GM21390 (cell line): ENCODE data around the gene CHST3.

ENCODE experiments used
- ATAC-seq: cut with Tn5 transposase; IDR thresholded peaks from one replicate; pipeline ENCODE4 v1.9.1; 2021; ENCODE audit not compliant: unreplicated experiment

CHST3 gene

GRCh38 chr10:72009425-72010081 lies 45.4 kb downstream of the CHST3 start:
- ATAC-seq, result no peak

DNA sequence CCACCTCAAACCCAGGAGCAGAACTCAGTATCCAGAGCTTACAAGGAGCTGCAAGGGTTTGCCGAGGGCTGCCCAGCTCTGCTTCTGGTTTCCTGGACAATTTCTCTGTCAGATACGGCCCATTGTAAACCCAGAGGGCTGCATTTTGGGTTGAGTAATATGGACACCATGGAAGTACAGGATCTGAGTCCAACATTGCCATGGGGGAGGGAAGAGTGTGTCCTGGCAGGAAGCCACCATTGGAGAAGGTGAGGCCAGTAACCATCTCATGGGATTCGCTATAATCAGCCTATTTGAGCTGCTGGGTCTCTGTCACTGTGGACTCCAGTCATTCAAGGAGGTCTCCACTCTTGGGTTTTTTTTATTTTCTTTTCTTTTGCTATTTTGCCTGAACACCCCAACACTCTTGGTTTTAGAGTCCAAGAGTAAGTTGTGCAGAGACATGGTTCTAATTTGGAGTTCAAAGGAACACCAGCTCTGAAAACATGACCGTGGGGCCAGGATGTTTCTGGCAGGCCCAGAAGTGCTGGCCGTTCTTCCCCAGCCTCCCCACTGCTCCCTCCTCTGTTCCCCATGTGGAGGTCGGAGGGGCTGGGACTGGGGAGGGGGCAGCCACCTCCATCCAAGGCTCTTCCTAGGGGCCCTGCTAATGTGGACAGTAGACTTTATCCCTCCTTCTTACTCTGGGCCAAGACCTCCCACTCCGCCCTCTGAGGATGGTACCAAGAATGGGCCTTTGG lies 46.2 kb downstream of the CHST3 start:
- no peak for ATAC-seq

GRCh38 chr10:72011016-72011415 lies 46.8 kb downstream of the CHST3 start:
- no peak for ATAC-seq

- no peak for ATAC-seq
Observed at GRCh38 chr10:72011468-72011867, 47.3 kb downstream of the CHST3 start.

DNA sequence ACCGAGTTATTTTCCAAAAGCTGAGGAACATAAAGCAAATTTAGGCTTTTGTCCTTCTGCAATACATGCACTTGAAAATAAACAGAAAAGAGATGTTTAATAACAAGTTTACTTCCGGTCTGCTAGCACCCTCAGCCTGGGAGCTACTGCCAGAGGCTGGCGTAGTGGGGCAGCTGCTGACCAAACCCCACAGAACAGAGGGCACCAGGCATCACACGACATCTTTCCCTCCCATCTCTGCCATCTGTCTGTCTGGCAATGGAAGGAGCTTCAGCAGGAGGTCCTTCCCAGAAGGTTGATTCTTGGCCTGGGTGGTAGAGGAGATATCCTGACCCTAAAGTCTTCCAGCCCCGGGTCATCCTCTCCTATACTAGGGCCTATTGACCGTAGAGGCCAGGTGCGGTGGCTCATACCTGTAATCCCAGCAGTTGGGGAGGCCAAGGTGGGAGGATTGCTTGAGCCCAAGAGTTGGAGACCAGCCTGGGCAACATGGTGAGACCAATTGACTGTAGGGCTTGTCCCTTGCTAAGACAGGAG lies 47.8 kb downstream of the CHST3 start:
- no peak for ATAC-seq

DNA sequence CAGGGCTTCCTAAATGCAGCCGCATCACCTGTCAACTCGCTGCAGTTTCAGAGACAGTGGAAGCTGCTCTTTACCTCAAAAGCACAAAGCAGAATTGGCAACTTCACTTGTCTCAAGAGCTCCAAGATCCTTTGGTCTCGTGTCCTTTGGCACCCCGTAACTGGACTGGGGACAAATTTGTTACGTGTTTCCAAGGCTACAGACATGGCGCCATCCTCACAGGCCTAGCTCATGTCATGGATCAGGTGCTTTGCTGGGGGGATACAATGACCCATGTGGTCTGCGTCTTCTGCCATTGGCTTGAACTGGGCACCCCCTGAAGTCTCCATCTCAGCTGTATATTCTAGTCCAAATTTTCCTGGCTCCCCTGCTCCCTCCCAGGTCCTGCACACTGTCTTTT lies 48.6 kb downstream of the CHST3 start:
- no peak for ATAC-seq

GRCh38 chr10:72013202-72013945 lies 49.2 kb downstream of the CHST3 start:
- ATAC-seq, result no peak

GRCh38 chr10:72014197-72014596 lies 50.0 kb downstream of the CHST3 start:
- no peak for ATAC-seq

GRCh38 chr10:72014785-72015480 lies 50.7 kb downstream of the CHST3 start:
- ATAC-seq, result no peak

GRCh38 chr10:72015841-72016240 lies 51.6 kb downstream of the CHST3 start:
- ATAC-seq, result no peak

GRCh38 chr10:72016608-72017300 lies 52.6 kb downstream of the CHST3 start:
- ATAC-seq, result no peak

GRCh38 chr10:72019085-72019876 lies 55.1 kb downstream of the CHST3 start:
- no peak for ATAC-seq

DNA sequence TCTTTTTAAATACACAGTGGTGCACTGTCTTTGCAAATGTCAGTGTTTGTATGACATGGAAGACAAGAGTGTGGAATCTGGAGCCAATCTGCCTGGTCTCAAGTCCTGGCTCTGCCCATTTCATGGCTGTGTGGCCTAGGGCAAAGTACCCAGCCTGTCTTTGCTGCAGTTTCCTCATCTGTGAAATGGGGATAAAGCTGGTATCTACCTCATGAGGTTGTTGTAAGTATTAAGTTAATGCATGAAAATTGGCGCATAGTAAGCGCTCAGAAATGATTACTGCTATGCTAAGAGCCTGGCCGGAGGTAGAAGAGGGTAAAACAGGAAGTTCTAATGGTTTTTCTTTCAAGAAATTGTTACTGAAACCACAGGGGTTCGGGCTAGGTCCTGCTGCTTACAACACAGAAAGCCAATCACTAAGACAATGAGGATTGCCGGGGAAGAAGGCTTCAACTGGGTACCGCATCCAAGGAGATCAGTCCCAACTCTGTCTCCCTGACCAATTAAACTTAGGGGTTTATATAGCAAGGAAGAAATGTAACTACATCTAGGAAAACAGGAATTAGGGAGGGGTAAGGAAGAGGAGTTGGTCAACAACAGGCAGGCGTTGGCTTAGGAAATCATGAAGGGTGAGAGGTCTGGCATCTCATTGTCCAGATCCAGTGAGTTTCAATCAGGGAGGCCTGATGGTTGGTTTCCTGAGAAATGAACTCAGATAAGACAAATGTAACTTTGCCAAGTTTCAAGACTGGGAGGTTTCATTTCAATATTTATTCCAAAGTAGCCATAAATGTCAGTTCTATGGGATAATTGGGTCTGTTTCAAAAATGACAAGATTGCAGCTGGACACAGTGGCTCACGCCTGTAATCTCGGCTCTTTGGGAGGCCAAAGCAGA lies 57.0 kb downstream of the CHST3 start:
- ATAC-seq, result no peak

DNA sequence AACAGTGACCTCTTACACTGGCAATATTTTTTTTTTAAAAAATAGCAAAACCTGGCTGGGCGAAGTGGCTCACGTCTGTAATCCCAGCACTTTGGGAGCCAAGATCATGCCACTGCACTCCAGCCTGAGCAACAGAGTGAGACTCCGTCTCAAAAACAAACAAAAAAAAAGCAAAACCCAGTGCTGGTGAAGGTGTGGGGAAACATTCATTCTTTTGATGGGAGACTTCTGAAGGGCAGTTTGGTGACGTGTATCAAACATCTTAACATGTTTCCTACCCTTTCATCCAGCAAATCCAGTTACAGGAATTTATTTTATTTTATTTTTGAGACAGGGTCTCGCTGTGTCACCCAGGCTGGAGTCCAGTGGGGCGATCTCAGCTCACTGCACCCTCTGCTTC lies 58.0 kb downstream of the CHST3 start:
- ATAC-seq, result no peak

GRCh38 chr10:72024596-72024995 lies 60.4 kb downstream of the CHST3 start:
- no peak for ATAC-seq

- ATAC-seq, result no peak
Observed at GRCh38 chr10:72025400-72025799, 61.2 kb downstream of the CHST3 start.

- ATAC-seq, result no peak
Observed at GRCh38 chr10:72025832-72026231, 61.6 kb downstream of the CHST3 start.

DNA sequence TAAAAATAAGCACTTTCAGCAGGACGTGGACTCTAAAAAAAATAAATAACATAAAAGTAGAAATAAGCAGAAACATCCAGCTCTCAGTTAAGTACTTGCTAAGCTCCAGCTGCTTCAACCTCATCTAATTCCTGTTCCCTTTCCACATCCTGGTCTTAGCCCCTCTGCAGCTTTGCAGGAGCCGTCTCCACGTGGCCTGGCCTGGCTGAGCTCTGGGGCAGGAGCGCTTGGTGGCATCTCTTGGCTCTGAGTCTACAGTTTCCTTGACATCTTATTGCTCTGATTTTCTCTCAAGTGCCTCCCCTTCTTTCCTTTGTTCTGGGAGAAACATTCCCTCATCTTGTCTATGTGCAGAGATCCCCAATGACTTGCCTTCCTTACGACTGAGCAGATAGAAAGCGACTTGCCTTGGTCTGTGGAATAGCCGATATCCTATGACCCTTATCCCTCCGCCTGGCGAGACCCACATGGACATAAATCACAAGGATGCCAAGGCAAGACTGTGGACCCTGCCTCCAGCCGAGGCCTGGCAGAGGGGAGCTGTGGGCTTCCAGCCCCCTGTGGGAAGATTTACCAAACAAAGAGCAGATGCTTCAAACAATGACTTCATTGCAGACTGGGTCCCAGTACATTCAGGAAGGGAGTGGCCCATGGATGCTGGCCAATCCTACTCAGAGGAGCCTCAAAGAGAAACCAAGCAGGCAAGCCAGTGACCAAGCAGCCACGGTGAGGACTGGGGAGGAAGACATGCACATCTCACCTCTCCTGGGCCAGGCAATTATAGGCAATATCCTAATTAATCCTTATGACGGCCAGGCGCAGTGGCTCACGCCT lies 62.3 kb downstream of the CHST3 start:
- no peak for ATAC-seq
